C4-2B (cell line): ENCODE data around the gene NEUROD1.
"Not testable (repeated sequence)": the region's sequence is repeated elsewhere in the genome, so short reads cannot be mapped to it uniquely, and the experiment has no call there.

Experiments
- ZFX ChIP-seq: fragments of 450-650 bp; IDR thresholded peaks from 2 replicates; pipeline ENCODE4 v1.6.1; 2017
- TF ChIP-seq, protein P1 (sequence below): fragments of 450-650 bp; conservative IDR thresholded peaks from 2 replicates; pipeline ENCODE4 v1.5.1; 2017; ENCODE audit warnings: mild to moderate bottlenecking

DNA sequence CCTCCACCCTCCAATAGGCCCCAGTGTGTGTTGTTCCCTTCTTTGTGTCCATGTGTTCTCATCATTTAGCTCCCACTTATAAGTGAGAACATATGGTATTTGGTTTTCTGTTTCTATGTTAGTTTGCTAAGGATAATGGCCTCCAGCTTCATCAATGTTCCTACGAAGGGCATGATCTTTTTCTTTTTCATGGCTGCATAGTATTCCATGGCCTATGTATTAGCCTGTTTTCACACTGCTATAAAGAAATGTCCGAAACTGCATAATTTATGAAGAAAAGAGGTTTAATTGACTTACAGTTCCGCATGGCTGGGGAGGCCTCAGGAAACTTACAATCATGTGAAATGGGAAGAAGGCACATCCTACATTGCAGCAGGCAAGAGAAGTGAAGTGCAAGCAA, 22.2 kb upstream of the NEUROD1 start:
- TF ChIP-seq, protein P1, sequence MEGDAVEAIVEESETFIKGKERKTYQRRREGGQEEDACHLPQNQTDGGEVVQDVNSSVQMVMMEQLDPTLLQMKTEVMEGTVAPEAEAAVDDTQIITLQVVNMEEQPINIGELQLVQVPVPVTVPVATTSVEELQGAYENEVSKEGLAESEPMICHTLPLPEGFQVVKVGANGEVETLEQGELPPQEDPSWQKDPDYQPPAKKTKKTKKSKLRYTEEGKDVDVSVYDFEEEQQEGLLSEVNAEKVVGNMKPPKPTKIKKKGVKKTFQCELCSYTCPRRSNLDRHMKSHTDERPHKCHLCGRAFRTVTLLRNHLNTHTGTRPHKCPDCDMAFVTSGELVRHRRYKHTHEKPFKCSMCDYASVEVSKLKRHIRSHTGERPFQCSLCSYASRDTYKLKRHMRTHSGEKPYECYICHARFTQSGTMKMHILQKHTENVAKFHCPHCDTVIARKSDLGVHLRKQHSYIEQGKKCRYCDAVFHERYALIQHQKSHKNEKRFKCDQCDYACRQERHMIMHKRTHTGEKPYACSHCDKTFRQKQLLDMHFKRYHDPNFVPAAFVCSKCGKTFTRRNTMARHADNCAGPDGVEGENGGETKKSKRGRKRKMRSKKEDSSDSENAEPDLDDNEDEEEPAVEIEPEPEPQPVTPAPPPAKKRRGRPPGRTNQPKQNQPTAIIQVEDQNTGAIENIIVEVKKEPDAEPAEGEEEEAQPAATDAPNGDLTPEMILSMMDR: not testable (repeated sequence)
- TF ChIP-seq ZFX: not testable (repeated sequence)
